Smooth muscle cell of trachea (primary cell): Measurements from ENCODE around the gene ACTRT1. TPM values are rescaled to one million over a fixed set of nuclear protein-coding genes. Genes with fewer than 3 reads are reported as not detected.

Experiments
- total RNA-seq: library from RNA; depleted of rRNA; stranded (reverse); fragments of >200 nt; gene quantifications from 2 replicates; pipeline ENCODE4 v1.2.1, GENCODE V29; 2014

The ACTRT1 gene
- total RNA-seq, result not detected in 2 replicates

DNA sequence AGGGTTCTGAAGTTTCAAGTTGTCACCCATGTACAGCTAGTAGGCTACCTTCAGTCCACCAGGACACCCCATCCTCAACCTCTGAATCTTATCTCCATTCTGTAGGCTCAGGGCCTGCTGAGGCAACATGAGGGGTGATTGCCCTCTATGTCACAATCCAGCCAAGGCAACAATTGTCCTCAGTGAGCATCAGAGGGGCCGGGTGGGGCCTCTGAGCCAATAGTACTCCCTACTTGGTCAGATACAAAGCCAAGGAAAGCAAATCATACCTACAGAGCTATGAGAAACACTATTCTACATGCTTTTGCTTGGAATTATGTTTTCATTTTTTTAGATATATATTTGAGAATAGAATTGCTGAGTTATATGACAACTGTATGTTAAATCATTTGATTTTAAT lies at the start of gene ACTRT1:
ACTRT1 (minus strand) TSS at position 101 of the 400 bp plus-strand sequence. CDS start 197 bp downstream, outside the sequence.

